Stimulated activated CD8-positive, alpha-beta memory T cell treated with anti-CD3 and anti-CD28 coated beads, Interleukin-15, amount 100 ng/mL, for 48 hours (primary cell): ENCODE results near the gene CPAMD8.

Experiments used
- DNase-seq, 2 donors: peaks; one replicate each; pipeline ENCODE4 v3.0.0-alpha.2; 2020; ENCODE audit warnings: low read depth in 2 of 2

CPAMD8 gene

GRCh38 chr19:16920816-16921529, 105.6 kb downstream of the CPAMD8 start:
- DNase-seq = no peak

GRCh38 chr19:16919496-16919895, 107.1 kb downstream of the CPAMD8 start:
- DNase-seq = no peak

GRCh38 chr19:16917401-16917800, 109.2 kb downstream of the CPAMD8 start:
- no peak for DNase-seq

- DNase-seq = no peak
Observed at GRCh38 chr19:16915734-16916133, 110.9 kb downstream of the CPAMD8 start.

- no peak for DNase-seq
Observed at GRCh38 chr19:16915135-16915534, 111.5 kb downstream of the CPAMD8 start.

GRCh38 chr19:16914421-16914820, 112.2 kb downstream of the CPAMD8 start:
- no peak for DNase-seq

GRCh38 chr19:16912780-16913179, 113.8 kb downstream of the CPAMD8 start:
- no peak for DNase-seq

- no peak for DNase-seq
Observed at GRCh38 chr19:16911046-16911445, 115.6 kb downstream of the CPAMD8 start.

- DNase-seq = no peak
Observed at GRCh38 chr19:16908759-16909158, 117.9 kb downstream of the CPAMD8 start.

GRCh38 chr19:16904599-16904998, 122.0 kb downstream of the CPAMD8 start:
- DNase-seq = no peak

GRCh38 chr19:16903347-16903746, 123.3 kb downstream of the CPAMD8 start:
- no peak for DNase-seq

GRCh38 chr19:16902545-16902944, 124.1 kb downstream of the CPAMD8 start:
- no peak for DNase-seq

GRCh38 chr19:16901491-16902175, 125.0 kb downstream of the CPAMD8 start:
- DNase-seq = no peak

- DNase-seq = peak in 1 of 2 donors; percentile 18
Observed at GRCh38 chr19:16899566-16900075, 127.0 kb downstream of the CPAMD8 start.

- no peak for DNase-seq
Observed at GRCh38 chr19:16898361-16899015, 128.1 kb downstream of the CPAMD8 start.

GRCh38 chr19:16897856-16898161, 128.8 kb downstream of the CPAMD8 start:
- no peak for DNase-seq

- DNase-seq = peak; percentile 53 to 57
Observed at GRCh38 chr19:16897029-16897855, 129.4 kb downstream of the CPAMD8 start.

- DNase-seq = no peak
Observed at GRCh38 chr19:16896146-16897028, 130.2 kb downstream of the CPAMD8 start.

GRCh38 chr19:16895467-16896145, 131.0 kb downstream of the CPAMD8 start:
- no peak for DNase-seq

- no peak for DNase-seq
Observed at GRCh38 chr19:16894080-16894479, 132.5 kb downstream of the CPAMD8 start.

GRCh38 chr19:16893686-16893989, 133.0 kb downstream of the CPAMD8 start:
- no peak for DNase-seq
